LNCaP clone FGC (cell line): ENCODE measurements around the gene IGFBP2.

Source experiments
- DNase-seq: peaks from one replicate; pipeline ENCODE4 v3.0.0-alpha.2; 2011; ENCODE audit warnings: low read depth
- H3K4me3 ChIP-seq: 2 replicates; pipeline ENCODE4 v1.5.1; 2011; ENCODE audit warnings: mild to moderate bottlenecking, low read depth, low read length, control low read depth
- CTCF ChIP-seq: IDR thresholded peaks from 2 replicates; pipeline ENCODE4 v1.5.1; 2012; ENCODE audit warnings: mild to moderate bottlenecking; ENCODE audit not compliant: control insufficient read depth, insufficient read depth; ENCODE audit errors: extremely low read depth

The IGFBP2 gene

GRCh38 chr2:216621292-216621691, 11.9 kb upstream of the IGFBP2 start:
- peak; percentile 93 for DNase-seq
- H3K4me3 ChIP-seq, result no peak overlapping the region
- no peak for TF ChIP-seq CTCF

GRCh38 chr2:216622526-216622925, 10.7 kb upstream of the IGFBP2 start:
- H3K4me3 ChIP-seq, result no peak overlapping the region
- no peak for TF ChIP-seq CTCF
- DNase-seq, result no peak

- TF ChIP-seq CTCF, result no peak
- no peak overlapping the region for H3K4me3 ChIP-seq
- DNase-seq, result no peak
Measured at GRCh38 chr2:216624251-216624650, 9.0 kb upstream of the IGFBP2 start.

- DNase-seq, result peak; percentile 53
- no peak overlapping the region for H3K4me3 ChIP-seq
- no peak for TF ChIP-seq CTCF
Measured at GRCh38 chr2:216626168-216626874, 6.9 kb upstream of the IGFBP2 start.

GRCh38 chr2:216626875-216627245, 6.4 kb upstream of the IGFBP2 start:
- no peak overlapping the region for H3K4me3 ChIP-seq
- no peak for DNase-seq
- no peak for TF ChIP-seq CTCF

- no peak overlapping the region for H3K4me3 ChIP-seq
- TF ChIP-seq CTCF, result no peak
- DNase-seq, result no peak
Measured at GRCh38 chr2:216629784-216630183, 3.4 kb upstream of the IGFBP2 start.

GRCh38 chr2:216632346-216632951, 771 bp upstream of the IGFBP2 start:
- DNase-seq, result no peak
- H3K4me3 ChIP-seq, result no peak overlapping the region
- TF ChIP-seq CTCF, result no peak
